Activated CD4-positive, CD25-positive, alpha-beta regulatory T cell (primary cell): ENCODE measurements around the gene NEDD8.
A peak's percentile ranks its signal among the peaks of the same experiment; 100 is the strongest.

Experiments
- DNase-seq, 4 experiments: peaks; one replicate each; lab custom pipeline; 2025; lab: John Stamatoyannopoulos, UW

The NEDD8 gene

GRCh38 chr14:24196071-24197055 lies 35.8 kb downstream of the NEDD8 start:
- no peak for DNase-seq

GRCh38 chr14:24195186-24196070 lies 36.7 kb downstream of the NEDD8 start, which contains the start of gene TM9SF1:
Gene TM9SF1, minus strand, starts transcription at chr14:24195441. Its CDS starts 422 bp downstream, at chr14:24195019.
- DNase-seq = peak; percentile 73 to 83 (median 82)

DNA sequence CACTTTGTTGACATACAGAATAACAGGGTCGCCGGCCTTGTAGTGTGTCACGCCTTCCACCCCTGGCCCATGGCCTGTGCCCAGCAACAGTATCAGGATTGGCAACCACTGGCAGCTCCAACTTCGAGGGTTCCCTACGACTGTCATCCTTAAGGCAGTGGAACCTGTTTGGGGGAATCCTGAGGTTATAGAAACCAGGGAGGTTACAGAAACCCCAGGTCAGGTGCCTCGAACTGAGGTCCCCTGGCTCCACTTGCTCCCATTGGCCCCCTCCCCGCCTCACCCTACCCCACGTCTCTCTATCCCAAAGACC lies 37.3 kb downstream of the NEDD8 start:
- DNase-seq = no peak

GRCh38 chr14:24194186-24194872 lies 37.8 kb downstream of the NEDD8 start:
- no peak for DNase-seq

- no peak for DNase-seq
These were observed 39.2 kb downstream of the NEDD8 start for GRCh38 chr14:24192933-24193332.

GRCh38 chr14:24190416-24190815 lies 41.8 kb downstream of the NEDD8 start:
- no peak for DNase-seq

DNA sequence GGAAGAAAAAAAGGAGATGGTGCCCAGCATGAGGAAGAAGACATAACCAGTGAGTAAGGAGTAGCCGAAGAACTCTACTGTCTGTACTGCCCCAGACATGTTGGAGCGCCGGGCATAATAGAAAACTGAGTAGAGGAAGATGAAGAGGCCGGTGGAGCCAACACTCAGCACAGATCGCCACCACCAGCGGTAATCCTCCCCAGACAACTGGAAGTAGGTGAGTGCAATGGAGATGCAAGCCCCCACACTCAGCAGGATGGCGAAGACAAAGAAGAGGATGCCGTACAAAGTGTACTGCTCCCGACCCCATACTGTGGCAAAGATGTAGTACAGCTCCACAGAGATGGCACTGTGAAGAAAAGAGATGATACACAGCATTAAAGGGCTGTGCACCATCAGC lies 42.7 kb downstream of the NEDD8 start:
- DNase-seq = no peak

GRCh38 chr14:24189059-24189375 lies 43.1 kb downstream of the NEDD8 start:
- no peak for DNase-seq

- peak; percentile 85 to 92 (median 92) for DNase-seq
These were observed 43.7 kb downstream of the NEDD8 start, which contains the start of gene IPO4 for GRCh38 chr14:24188251-24189058. Gene IPO4, minus strand, starts transcription at chr14:24188816. Its CDS starts 29 bp downstream, at chr14:24188787.

GRCh38 chr14:24187539-24187915 lies 44.6 kb downstream of the NEDD8 start:
- no peak for DNase-seq

DNA sequence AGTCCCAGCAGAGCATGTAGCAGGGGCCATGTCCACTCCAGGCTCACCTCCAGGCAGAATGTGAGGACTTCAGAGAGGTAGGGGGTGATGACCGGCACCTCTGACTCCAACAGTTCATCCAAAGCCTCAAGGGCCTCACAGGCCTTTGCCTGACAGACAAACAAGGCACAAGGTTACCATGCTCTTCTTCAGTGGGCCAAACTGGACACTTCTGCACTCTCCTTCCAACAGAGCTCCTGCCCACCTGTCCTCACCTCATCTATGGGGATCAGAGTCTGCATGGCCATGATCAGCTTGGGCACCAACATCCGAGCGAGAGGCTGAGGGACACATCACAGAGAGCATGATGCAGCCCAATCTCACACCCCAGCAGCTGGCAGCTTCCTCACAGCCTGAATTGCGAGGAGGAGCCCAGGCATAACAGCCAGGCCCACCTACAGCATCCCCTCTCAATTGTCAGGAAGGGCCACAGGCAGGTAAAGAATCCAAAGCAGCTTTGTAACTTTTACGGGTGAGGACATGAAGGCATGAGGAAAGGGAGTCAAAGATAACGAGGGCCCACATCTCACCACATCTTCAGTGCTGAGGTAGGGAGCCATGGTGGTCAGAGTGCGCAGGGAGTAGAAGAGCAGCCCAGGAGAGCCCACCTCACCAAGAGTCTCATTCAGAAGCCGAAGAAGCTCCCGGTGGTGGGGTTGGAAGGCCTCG lies 45.2 kb downstream of the NEDD8 start:
- no peak for DNase-seq

- no peak for DNase-seq
These were observed 46.4 kb downstream of the NEDD8 start for GRCh38 chr14:24185741-24186140.

DNA sequence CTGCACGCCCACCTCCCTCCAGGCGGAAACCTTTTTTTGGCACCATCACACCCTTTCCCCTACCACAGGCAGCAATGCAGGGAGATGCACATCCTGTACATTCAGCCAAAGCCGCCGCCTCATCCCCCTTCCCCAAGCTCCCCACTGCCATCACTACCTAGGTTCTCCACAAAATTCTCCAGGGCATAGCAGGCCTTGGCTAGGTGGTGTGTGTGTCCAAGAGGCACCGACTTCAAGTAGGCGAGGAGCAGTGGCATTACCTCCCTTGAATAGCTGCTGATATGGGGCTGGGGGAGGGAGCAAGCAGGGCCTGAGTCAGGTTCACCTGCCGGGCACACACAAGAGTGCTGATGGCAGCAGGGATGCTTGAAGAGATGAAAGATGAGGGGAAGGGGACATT lies 47.1 kb downstream of the NEDD8 start:
- no peak for DNase-seq

- DNase-seq = no peak
These were observed 47.8 kb downstream of the NEDD8 start for GRCh38 chr14:24184104-24184970.

- no peak for DNase-seq
These were observed 49.1 kb downstream of the NEDD8 start for GRCh38 chr14:24183014-24183481.

DNA sequence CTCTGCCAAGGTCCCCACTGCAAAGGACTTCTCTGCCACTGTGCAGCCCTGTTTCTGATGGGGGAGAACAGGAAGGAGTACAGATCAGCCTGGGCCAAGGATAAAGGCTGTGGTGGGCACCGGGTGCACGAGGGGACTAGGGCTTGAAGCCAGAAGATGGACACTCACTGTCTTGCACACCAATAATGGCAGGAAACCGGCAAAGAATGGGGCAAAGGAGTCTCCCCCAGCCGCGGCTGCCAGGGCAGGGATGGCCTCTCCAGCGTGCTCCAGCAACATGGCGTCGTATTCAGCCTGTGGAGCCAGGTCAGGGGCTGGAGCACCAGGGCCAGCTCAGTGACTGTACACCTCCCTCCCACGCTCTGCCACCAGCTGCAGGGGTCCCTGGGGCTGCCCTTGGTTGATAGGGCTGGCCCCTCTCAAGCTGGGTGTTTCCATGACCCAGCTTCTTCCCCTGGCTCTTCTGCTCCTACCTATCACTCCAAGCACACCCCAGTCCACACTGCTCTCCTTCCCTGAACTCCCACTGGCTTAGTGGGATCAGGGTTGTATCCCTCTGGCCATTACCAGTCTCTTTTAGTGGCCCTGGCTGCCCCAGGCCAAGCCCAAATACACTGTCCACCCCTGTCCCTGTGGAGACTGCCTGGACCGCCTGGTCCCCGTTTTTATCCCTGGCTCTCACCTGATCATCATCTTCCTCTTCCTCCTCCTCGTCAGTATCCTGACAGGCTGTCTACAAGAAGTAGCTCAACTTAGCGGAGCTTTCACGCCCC lies 49.9 kb downstream of the NEDD8 start:
- DNase-seq = no peak

DNA sequence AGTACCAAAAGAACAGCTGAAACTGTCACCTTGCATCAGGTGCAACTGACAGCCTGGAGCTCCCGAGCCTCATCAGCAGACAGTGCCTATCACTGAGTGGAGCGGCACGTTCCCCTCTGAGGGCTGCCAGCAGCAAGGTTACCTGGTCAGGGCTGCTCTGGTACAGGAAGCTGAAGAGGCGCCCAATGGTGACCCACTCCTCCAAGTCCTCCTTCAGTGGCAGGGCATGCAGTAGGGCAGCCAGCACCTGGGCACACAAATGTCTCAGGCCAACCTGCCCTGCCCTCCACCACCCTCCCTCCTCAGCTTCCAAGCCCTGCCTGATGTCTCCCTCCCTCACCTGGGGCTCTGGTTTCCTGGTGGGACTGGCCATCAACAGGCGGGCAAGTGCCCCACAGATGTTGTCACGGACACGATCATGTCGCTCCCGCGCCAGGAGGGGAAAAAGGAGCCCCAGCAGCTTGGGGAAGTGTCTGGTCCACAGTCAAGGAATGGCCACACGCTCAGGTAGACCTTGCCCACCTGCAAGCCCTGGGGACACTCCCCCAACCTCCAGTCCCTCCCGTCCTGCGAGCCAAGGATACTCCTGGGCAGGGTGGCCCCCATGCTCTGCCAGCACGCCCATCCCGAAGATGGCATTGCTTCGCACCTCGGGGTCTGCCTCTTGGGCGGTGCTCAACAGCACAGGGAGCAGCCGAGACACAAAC lies 50.6 kb downstream of the NEDD8 start:
- DNase-seq = no peak
